ENCODE results near the gene DDX6. TPM values are rescaled to one million over a fixed set of nuclear protein-coding genes. Genes with fewer than 3 reads are reported as not detected.

The DDX6 gene
- total RNA-seq (2021), result 193 and 229 TPM in 2 replicates
- Bru-seq, nascent RNA, result percentile 97 among the genes with signal in this experiment
- percentile 99 among the genes with signal in this experiment for BruChase-seq, experiment 1, labeled RNA remaining after a 2-hour chase
- BruChase-seq, experiment 2, labeled RNA remaining after a 6-hour chase, result percentile 100 among the genes with signal in this experiment
- long read RNA-seq, full-length matches to known transcripts, result 17 of 44 reads
- long read RNA-seq, partial matches to known transcripts, result 5 of 44 reads
- long read RNA-seq, other reads (novel, unspliced or antisense), result 22 of 44 reads

GRCh38 chr11:118791111-118791960 is at the start of gene DDX6:
Gene DDX6 (minus strand): TSS chr11:118791164. CDS start chr11:118786251, 4,913 bp downstream.
- ChIA-PET CTCF (interaction anchor here (0.6 to 0.7 kb wide), 3 partner anchors 111 to 165 kb away, joined by 3 to 7 read pairs (median 3); partner anchors contain the start of gene UPK2), POLR2A (ENCODE audit: low non-redundant PET) (interaction anchor here (1.2 kb wide), 1 partner anchor 10 kb away, joined by 3 read pairs; no protein-coding TSS in a partner anchor)
- TF ChIP-seq EZH2 (IDR thresholded peaks at IDR 0.05; ENCODE audit: borderline replicate concordance, low read depth, low read length, poor library complexity, severe bottlenecking), result no peak
- TF ChIP-seq CTCF (conservative IDR thresholded peaks at IDR 0.05; ENCODE audit: low read depth, low read length), result peak; percentile 44
- peak within 1 kb of the TSS; percentile 98 for H3K27ac ChIP-seq (ENCODE audit: low read depth, low read length, poor library complexity, severe bottlenecking)
- H3K4me1 ChIP-seq (ENCODE audit: insufficient read depth, low read length, poor library complexity, severe bottlenecking), result peaks cover 38% of the 10 kb centered on the region
- no TSS peak for BruUV-seq (replicated peaks)
- H3K9me3 ChIP-seq (ENCODE audit: low read depth, low read length, poor library complexity, severe bottlenecking), result no peaks in the 10 kb centered on the region
- peak; percentile 92 for DNase-seq (ENCODE audit: low spot score)
- intact Hi-C loops (cut with micrococcal nuclease; ENCODE audit: unreplicated experiment), result loop anchor here (2.0 kb wide), 1 partner anchor 137 kb away; no protein-coding TSS in a partner anchor
- H3K4me3 ChIP-seq (ENCODE audit: low read depth, low read length, poor library complexity, severe bottlenecking), result peak within 1 kb of the TSS; percentile 94
- no peaks in the 10 kb centered on the region for H3K27me3 ChIP-seq (replicated peaks; ENCODE audit: insufficient read depth, low read depth, low read length, poor library complexity)
- no peaks in the 10 kb centered on the region for H3K36me3 ChIP-seq (ENCODE audit: insufficient read depth, low read length, poor library complexity, severe bottlenecking)

- no peaks in the 10 kb centered on the region for H3K27me3 ChIP-seq (replicated peaks; ENCODE audit: insufficient read depth, low read depth, low read length, poor library complexity)
- H3K27ac ChIP-seq (ENCODE audit: low read depth, low read length, poor library complexity, severe bottlenecking), result no peak overlapping the region
- H3K4me1 ChIP-seq (ENCODE audit: insufficient read depth, low read length, poor library complexity, severe bottlenecking), result no peaks in the 10 kb centered on the region
- ChIA-PET POLR2A (ENCODE audit: low non-redundant PET) (no interaction called here), CTCF (no interaction called here)
- no peak for DNase-seq (ENCODE audit: low spot score)
- BruUV-seq (replicated peaks), result no TSS peak
- intact Hi-C loops (cut with micrococcal nuclease; ENCODE audit: unreplicated experiment), result no loop called here
- no peaks in the 10 kb centered on the region for H3K36me3 ChIP-seq (ENCODE audit: insufficient read depth, low read length, poor library complexity, severe bottlenecking)
- no peak for TF ChIP-seq CTCF (conservative IDR thresholded peaks at IDR 0.05; ENCODE audit: low read depth, low read length)
- no peak for TF ChIP-seq EZH2 (IDR thresholded peaks at IDR 0.05; ENCODE audit: borderline replicate concordance, low read depth, low read length, poor library complexity, severe bottlenecking)
- no peaks in the 10 kb centered on the region for H3K9me3 ChIP-seq (ENCODE audit: low read depth, low read length, poor library complexity, severe bottlenecking)
- H3K4me3 ChIP-seq (ENCODE audit: low read depth, low read length, poor library complexity, severe bottlenecking), result no peak overlapping the region
These were observed 48.1 kb upstream of the DDX6 start for GRCh38 chr11:118838905-118839553.

- TF ChIP-seq EZH2 (IDR thresholded peaks at IDR 0.05; ENCODE audit: borderline replicate concordance, low read depth, low read length, poor library complexity, severe bottlenecking), result no peak
- TF ChIP-seq CTCF (conservative IDR thresholded peaks at IDR 0.05; ENCODE audit: low read depth, low read length), result no peak
- ChIA-PET CTCF (no interaction called here), POLR2A (ENCODE audit: low non-redundant PET) (no interaction called here)
- Histone ChIP-seq H3K9me3 (ENCODE audit: low read depth, low read length, poor library complexity, severe bottlenecking) (no peaks in the 10 kb centered on the region), H3K27ac (ENCODE audit: low read depth, low read length, poor library complexity, severe bottlenecking) (no peak overlapping the region), H3K27me3 (replicated peaks; ENCODE audit: insufficient read depth, low read depth, low read length, poor library complexity) (no peaks in the 10 kb centered on the region), H3K36me3 (ENCODE audit: insufficient read depth, low read length, poor library complexity, severe bottlenecking) (no peaks in the 10 kb centered on the region), H3K4me1 (ENCODE audit: insufficient read depth, low read length, poor library complexity, severe bottlenecking) (no peaks in the 10 kb centered on the region), H3K4me3 (ENCODE audit: low read depth, low read length, poor library complexity, severe bottlenecking) (no peak overlapping the region)
- no TSS peak for BruUV-seq (replicated peaks)
- no peak for DNase-seq (ENCODE audit: low spot score)
- intact Hi-C loops (cut with micrococcal nuclease; ENCODE audit: unreplicated experiment), result no loop called here
These were observed 46.9 kb upstream of the DDX6 start for GRCh38 chr11:118837868-118838267.
